HFF-Myc (cell line): ENCODE results near the gene MYD88.
A peak's percentile ranks its signal among the peaks of the same experiment; 100 is the strongest.
"Not testable (repeated sequence)": the region's sequence is repeated elsewhere in the genome, so short reads cannot be mapped to it uniquely, and the experiment has no call there.

ENCODE experiments used
- DNase-seq: peaks from one replicate; pipeline ENCODE4 v3.0.0-alpha.2; 2011; ENCODE audit warnings: low read depth; ENCODE audit errors: extremely low read depth
- H3K4me3 ChIP-seq: replicated peaks from 2 replicates; pipeline ENCODE4 v1.5.1; 2011; ENCODE audit warnings: low read depth, mild to moderate bottlenecking, control low read depth, low read length
- CTCF ChIP-seq: IDR thresholded peaks from 2 replicates; pipeline ENCODE4 v1.5.1; 2012; ENCODE audit warnings: mild to moderate bottlenecking, low read depth, low read length, control low read depth; ENCODE audit errors: missing control alignments

Gene MYD88

DNA sequence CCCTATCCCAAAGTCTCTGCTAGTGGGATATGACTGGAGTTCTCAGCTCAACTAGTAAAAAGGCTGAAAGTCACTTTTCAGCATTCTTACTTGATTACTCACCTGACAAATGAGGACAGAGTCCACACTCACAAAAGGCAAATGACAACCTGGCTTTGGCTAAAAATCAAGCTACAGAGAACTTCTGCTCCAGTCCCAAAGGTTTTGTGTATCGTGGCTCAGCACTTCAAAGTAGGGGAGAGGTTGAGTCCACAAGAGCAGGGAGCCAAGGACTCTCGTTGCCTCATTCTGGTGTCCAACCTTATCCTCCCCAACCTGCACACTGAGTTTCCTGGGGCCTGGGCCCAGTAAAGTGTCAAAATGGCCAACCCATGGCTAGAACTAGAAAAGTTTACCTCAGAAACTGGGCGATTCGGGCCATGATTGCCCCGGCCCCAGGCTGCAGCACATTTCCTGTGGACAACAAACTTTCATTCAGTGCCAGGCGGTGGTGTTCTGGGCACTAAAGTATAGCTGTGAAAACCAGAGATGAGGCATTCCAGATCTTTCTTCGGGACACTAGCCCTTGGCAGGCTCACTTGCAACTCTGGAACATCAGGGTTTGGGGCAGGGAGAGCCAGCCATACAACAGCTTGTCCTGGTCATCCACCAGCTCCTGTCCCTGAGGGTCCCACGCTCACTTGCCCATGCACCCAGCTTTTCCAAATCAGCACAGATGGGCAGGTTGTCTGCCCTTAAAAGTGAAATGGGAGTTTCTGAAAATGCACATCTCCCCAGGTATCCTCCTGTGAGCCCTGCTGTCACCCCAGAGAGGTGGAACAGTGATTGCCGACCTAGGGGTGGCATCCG is 4.7 kb upstream of the MYD88 start:
- DNase-seq, result no peak
- H3K4me3 ChIP-seq, result no peak overlapping the region
- no peak for TF ChIP-seq CTCF

GRCh38 chr3:38134517-38135143 is 3.8 kb upstream of the MYD88 start:
- H3K4me3 ChIP-seq, DNase-seq: not testable (repeated sequence)

DNA sequence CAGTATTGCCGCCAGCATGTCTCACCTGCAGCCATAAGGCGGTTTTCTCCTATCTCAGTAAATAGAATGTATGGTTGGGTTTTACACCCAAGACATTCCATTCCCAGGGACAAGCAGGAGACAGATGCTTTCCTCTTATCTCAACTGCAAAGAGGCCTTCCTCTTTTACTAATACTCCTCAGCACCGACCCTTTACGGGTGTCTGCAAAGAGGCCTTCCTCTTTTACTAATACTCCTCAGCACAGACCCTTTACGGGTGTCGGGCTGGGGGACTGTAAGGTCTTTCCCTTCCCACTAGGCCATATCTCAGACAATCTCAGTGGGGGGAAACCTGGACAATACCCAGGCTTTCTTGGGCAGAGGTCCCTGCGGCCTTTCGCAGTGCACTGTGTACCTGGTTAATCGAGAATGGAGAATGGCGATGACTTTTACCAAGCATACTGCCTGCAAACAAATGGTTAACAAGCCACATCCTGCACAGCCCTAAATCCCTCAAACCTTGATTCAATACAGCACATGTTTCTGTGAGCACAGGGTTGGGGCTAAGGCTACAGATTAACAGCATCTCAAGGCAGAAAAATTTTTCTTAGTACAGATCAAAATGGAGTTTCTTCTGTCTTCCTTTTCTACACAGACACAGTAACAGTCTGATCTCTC is 2.7 kb upstream of the MYD88 start:
- H3K4me3 ChIP-seq, result peak overlapping the region; percentile 80
- not testable (repeated sequence) for DNase-seq

DNA sequence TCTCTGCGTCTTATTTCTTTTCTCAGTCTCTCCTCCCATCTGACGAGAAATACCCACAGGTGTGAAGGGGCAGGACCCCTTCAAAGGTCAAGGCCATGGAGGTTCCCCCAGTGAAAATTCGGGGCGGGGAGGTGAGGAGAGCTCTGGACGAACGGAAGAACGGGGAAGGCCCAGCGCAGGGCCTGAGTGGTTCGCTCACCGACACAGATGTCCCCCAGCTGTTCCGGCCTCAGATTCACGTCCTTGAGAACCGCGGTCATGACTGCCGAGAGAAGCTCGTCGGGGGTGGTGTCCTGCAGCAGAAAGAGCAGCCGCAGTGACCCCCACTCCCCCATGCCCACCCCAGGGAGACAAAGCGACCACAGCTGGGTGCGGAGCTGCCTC is 2.1 kb upstream of the MYD88 start:
- H3K4me3 ChIP-seq, result peak overlapping the region; percentile 80
- no peak for TF ChIP-seq CTCF
- DNase-seq, result no peak

- peak within 1 kb of the TSS; percentile 80 for H3K4me3 ChIP-seq
- no peak for TF ChIP-seq CTCF
- DNase-seq, result peak; percentile 96
Measured at GRCh38 chr3:38136777-38137614, 1.5 kb upstream of the MYD88 start, which contains the start of gene ACAA1. Gene ACAA1, minus strand, starts transcription at chr3:38137127. Its CDS starts 92 bp downstream, at chr3:38137035.

DNA sequence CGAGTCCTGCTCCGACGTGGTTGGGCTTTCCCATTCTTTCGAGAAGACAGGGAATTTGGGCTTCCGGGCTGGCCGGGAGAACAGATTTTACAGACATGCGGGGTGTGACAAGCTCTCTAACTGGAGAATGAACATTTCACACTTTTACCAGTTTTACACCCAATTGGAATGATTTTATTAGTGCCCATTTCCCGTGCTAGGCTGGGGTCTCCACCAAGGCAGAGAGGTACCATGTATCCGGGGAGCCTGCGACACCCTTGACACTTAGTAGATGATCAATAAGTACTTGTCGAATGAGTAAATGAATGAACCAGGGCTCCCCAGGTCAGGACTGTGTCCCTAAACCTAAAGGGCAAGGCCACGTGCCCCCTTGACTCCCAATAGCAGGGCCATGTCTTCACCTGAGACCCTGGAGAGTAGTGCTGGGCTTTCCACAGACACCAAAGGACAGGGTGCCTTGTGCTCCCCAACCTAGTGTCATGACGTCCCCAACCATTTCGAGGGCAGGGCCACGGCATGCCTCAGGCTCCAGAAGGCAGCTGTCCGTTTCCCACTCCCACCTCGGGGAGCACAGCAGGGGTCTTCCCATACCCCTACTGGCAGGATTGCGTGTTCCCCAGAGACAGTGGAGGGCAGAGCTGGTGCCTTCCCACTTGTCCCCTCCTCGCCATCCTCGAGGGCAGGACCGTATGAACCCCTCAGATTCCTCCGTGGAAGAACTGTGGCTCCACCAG is 679 bp upstream of the MYD88 start:
- H3K4me3 ChIP-seq, result peak overlapping the region; percentile 80
- peak; percentile 4 for TF ChIP-seq CTCF
- DNase-seq, result no peak

- peak overlapping the region; percentile 80 for H3K4me3 ChIP-seq
- DNase-seq, result no peak
- no peak for TF ChIP-seq CTCF
Measured at GRCh38 chr3:38139191-38139590, 730 bp downstream of the MYD88 start.
